Body of pancreas (tissue), 4 donors: Measurements from ENCODE around the gene ELAVL4. TPM values are rescaled to one million over a fixed set of nuclear protein-coding genes. Genes with fewer than 3 reads are reported as not detected.

ENCODE experiments used
- ATAC-seq: fragments of 150-250 bp; one replicate; pipeline ENCODE4 v1.9.1; 2016
- DNase-seq, 4 donors: peaks; one replicate each; pipeline ENCODE4 v3.0.0-alpha.2; 2019
- H3K27ac ChIP-seq, 4 donors: fragments of 200-600 bp; sonication (generic); 1 replicate in 3 of 4; 2 replicates in 1 of 4; pipeline versions ENCODE4 v1.5.1 to v1.6.1; 2016 to 2019; ENCODE audit warnings: mild to moderate bottlenecking in 1 of 4, mixed read lengths in 1 of 4, moderate library complexity in 1 of 4
- H3K27me3 ChIP-seq, 2 donors: fragments of 200-600 bp; sonication (generic); one replicate each; pipeline ENCODE4 v1.6.0; 2016; ENCODE audit warnings: mild to moderate bottlenecking in 1 of 2
- H3K36me3 ChIP-seq, 2 donors: fragments of 200-600 bp; sonication (generic); replicated peaks in 1 of 2; 2 replicates each; pipeline ENCODE4 v1.5.1; 2016; ENCODE audit warnings: low read depth in 2 of 2; ENCODE audit not compliant: insufficient read depth in 1 of 2
- H3K4me1 ChIP-seq: fragments of 200-600 bp; sonication (generic); one replicate; pipeline ENCODE4 v1.6.0; 2016
- H3K4me3 ChIP-seq, 2 donors: fragments of 200-600 bp; sonication (generic); 1 replicate in 1 of 2; 2 replicates in 1 of 2; pipeline ENCODE4 v1.5.1; 2016 to 2019
- H3K9me3 ChIP-seq, 3 donors: fragments of 200-600 bp; sonication (generic); 1 replicate in 2 of 3; 2 replicates in 1 of 3; pipeline ENCODE4 v1.5.1; 2016
- POLR2A ChIP-seq, 3 donors: fragments of 450-650 bp; IDR thresholded peaks; one replicate each; pipeline ENCODE4 v1.6.1; 2016; ENCODE audit warnings: antibody characterized with exemption in 3 of 3, mild to moderate bottlenecking in 2 of 3
- WGBS, 2 donors: methylation state at CpG; one replicate each; pipeline ENCODE4 v1.1.5; 2017; 5-methylcytosine and 5-hydroxymethylcytosine counted together
- intact Hi-C: fragments of 100-400 bp; cut with DNase I; formaldehyde crosslinking; loops from one replicate; pipeline ENCODE4 v1.15.1; 2023
- total RNA-seq, 2 donors: library from RNA; depleted of rRNA; stranded (reverse); fragments of >200 nt; gene quantifications; one replicate each; pipeline ENCODE4 v1.1.0, GENCODE V29; 2016
- TF ChIP-seq, protein P1 (sequence below), 7 experiments: fragments of 450-650 bp in 4 of 7; fragments of 200-600 bp in 3 of 7; sonication (generic) in 3 of 7; IDR thresholded peaks; one replicate each; pipeline ENCODE4 v1.5.1; 2016 to 2019; ENCODE audit warnings: antibody characterized with exemption in 7 of 7

ELAVL4 gene
- total RNA-seq, 2 donors from 2014 or later = 1.0 TPM; not detected in 1

- DNase-seq (no peak), ATAC-seq (no peak)
- Histone ChIP-seq H3K36me3 (no peaks in the 10 kb centered on the region), H3K27ac (no peak overlapping the region), H3K4me1 (no peaks in the 10 kb centered on the region), H3K27me3 (no peaks in the 10 kb centered on the region), H3K9me3 (no peaks in the 10 kb centered on the region), H3K4me3 (no peak overlapping the region)
- intact Hi-C loops = no loop called here
- TF ChIP-seq, protein P1, sequence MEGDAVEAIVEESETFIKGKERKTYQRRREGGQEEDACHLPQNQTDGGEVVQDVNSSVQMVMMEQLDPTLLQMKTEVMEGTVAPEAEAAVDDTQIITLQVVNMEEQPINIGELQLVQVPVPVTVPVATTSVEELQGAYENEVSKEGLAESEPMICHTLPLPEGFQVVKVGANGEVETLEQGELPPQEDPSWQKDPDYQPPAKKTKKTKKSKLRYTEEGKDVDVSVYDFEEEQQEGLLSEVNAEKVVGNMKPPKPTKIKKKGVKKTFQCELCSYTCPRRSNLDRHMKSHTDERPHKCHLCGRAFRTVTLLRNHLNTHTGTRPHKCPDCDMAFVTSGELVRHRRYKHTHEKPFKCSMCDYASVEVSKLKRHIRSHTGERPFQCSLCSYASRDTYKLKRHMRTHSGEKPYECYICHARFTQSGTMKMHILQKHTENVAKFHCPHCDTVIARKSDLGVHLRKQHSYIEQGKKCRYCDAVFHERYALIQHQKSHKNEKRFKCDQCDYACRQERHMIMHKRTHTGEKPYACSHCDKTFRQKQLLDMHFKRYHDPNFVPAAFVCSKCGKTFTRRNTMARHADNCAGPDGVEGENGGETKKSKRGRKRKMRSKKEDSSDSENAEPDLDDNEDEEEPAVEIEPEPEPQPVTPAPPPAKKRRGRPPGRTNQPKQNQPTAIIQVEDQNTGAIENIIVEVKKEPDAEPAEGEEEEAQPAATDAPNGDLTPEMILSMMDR (IDR thresholded peaks at IDR 0.05) = no peak
- no peak for TF ChIP-seq POLR2A (IDR thresholded peaks at IDR 0.05)
- WGBS, 2 donors = 72 to 73% methylated on average over 3 of the region's 3 CpGs
Observed at GRCh38 chr1:50197216-50197615, 88.5 kb downstream of the ELAVL4 start.

- 39 to 43% methylated on average over 2 of the region's 2 CpGs for WGBS, 2 donors
- H3K4me3 ChIP-seq = no peak overlapping the region
- H3K36me3 ChIP-seq = no peaks in the 10 kb centered on the region
- no peaks in the 10 kb centered on the region for H3K9me3 ChIP-seq
- no peak overlapping the region for H3K27ac ChIP-seq
- ATAC-seq (no peak), DNase-seq (no peak)
- intact Hi-C loops = no loop called here
- TF ChIP-seq, protein P1 (IDR thresholded peaks at IDR 0.05) = no peak
- TF ChIP-seq POLR2A (IDR thresholded peaks at IDR 0.05) = no peak
- H3K4me1 ChIP-seq = no peaks in the 10 kb centered on the region
- no peaks in the 10 kb centered on the region for H3K27me3 ChIP-seq
Observed at GRCh38 chr1:50208315-50208714, 99.6 kb downstream of the ELAVL4 start.

DNA sequence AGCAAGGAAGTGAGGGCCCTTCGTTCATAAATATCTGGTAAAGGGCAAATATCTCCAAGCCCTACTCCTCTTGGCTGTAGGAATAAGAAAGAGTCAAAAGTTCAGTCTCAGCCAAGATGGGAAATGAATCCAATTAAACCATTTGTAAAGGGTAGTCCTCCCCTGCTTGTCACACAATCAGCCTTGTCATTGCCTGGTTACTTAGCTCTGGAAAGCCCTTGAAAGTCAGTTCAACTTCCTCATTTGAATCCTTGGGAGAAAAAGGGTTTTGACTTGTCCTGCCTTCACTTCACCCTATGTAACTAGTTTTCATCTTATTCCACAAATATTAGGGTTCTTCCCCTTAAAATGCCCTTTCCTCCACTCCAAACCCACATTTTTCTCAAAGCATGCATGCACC is 100.0 kb downstream of the ELAVL4 start:
- H3K27ac ChIP-seq = no peak overlapping the region
- intact Hi-C loops = no loop called here
- H3K27me3 ChIP-seq = no peaks in the 10 kb centered on the region
- H3K4me1 ChIP-seq = no peaks in the 10 kb centered on the region
- WGBS, 2 donors = 33 to 52% methylated on average over 1 of the region's 1 CpG
- DNase-seq = no peak
- no peak overlapping the region for H3K4me3 ChIP-seq
- no peaks in the 10 kb centered on the region for H3K9me3 ChIP-seq
- no peaks in the 10 kb centered on the region for H3K36me3 ChIP-seq
- TF ChIP-seq, protein P1 (IDR thresholded peaks at IDR 0.05) = no peak
- TF ChIP-seq POLR2A (IDR thresholded peaks at IDR 0.05) = no peak
- no peak for ATAC-seq

DNA sequence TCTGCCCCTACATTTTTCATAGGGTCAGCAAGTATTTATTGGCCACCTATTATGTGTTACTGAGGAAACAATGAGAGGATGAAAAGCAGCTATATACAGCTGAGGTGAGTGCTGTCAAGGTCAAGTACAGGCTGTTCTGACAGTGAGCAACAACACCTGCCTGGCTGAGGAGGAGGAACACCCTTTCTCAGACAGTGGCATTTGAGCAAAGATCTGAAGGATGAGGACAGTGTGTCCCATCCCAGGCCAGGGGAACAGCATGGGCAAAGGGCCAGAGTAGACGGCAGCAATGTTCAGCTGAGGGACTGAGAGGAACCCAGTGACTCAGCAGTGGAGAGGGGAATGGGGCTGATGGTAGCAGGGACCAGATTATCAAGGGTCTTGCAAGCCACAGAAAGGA is 101.0 kb downstream of the ELAVL4 start:
- Histone ChIP-seq H3K27ac (no peak overlapping the region), H3K27me3 (no peaks in the 10 kb centered on the region), H3K4me1 (no peaks in the 10 kb centered on the region), H3K4me3 (no peak overlapping the region), H3K36me3 (no peaks in the 10 kb centered on the region), H3K9me3 (no peaks in the 10 kb centered on the region)
- ATAC-seq (no peak), DNase-seq (peak in 2 of 4 donors; percentile 7 to 13)
- intact Hi-C loops = no loop called here
- WGBS, 2 donors = 36 to 47% methylated on average over 1 of the region's 1 CpG
- TF ChIP-seq, protein P1 (IDR thresholded peaks at IDR 0.05) = no peak
- TF ChIP-seq POLR2A (IDR thresholded peaks at IDR 0.05) = no peak

- DNase-seq (no peak), ATAC-seq (no peak)
- intact Hi-C loops = no loop called here
- H3K27me3 ChIP-seq = no peaks in the 10 kb centered on the region
- H3K27ac ChIP-seq = no peak overlapping the region
- no peak overlapping the region for H3K4me3 ChIP-seq
- no peak for TF ChIP-seq POLR2A (IDR thresholded peaks at IDR 0.05)
- TF ChIP-seq, protein P1 (IDR thresholded peaks at IDR 0.05) = no peak
- H3K4me1 ChIP-seq = no peaks in the 10 kb centered on the region
- H3K36me3 ChIP-seq = no peaks in the 10 kb centered on the region
- H3K9me3 ChIP-seq = no peaks in the 10 kb centered on the region
- WGBS, 2 donors = 43 to 51% methylated on average over 3 of the region's 3 CpGs
Observed at GRCh38 chr1:50213505-50213904, 104.8 kb downstream of the ELAVL4 start.
